ENCODE measurements around the gene OXCT2.

- TF ChIP-seq, protein P1, sequence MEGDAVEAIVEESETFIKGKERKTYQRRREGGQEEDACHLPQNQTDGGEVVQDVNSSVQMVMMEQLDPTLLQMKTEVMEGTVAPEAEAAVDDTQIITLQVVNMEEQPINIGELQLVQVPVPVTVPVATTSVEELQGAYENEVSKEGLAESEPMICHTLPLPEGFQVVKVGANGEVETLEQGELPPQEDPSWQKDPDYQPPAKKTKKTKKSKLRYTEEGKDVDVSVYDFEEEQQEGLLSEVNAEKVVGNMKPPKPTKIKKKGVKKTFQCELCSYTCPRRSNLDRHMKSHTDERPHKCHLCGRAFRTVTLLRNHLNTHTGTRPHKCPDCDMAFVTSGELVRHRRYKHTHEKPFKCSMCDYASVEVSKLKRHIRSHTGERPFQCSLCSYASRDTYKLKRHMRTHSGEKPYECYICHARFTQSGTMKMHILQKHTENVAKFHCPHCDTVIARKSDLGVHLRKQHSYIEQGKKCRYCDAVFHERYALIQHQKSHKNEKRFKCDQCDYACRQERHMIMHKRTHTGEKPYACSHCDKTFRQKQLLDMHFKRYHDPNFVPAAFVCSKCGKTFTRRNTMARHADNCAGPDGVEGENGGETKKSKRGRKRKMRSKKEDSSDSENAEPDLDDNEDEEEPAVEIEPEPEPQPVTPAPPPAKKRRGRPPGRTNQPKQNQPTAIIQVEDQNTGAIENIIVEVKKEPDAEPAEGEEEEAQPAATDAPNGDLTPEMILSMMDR (IDR thresholded peaks at IDR 0.05; ENCODE audit: borderline replicate concordance, extremely low read depth, low read length, poor library complexity, severe bottlenecking): no peak
- no peak for TF ChIP-seq EZH2 (IDR thresholded peaks at IDR 0.05; ENCODE audit: borderline replicate concordance, low read depth, low read length, severe bottlenecking)
These were observed 8.0 kb upstream of the OXCT2 start for GRCh38 chr1:39779137-39779536.
